Right ventricle myocardium superior (tissue), 1 donor: Measurements from ENCODE around the gene RAB5IF. TPM values are rescaled to one million over a fixed set of nuclear protein-coding genes. Genes with fewer than 3 reads are reported as not detected.

Experiments used
- ATAC-seq: fragments of 200-7000 bp; cut with Tn5 transposase; one replicate; pipeline ENCODE4 v1.9.1; 2020; ENCODE audit warnings: mild to moderate bottlenecking; ENCODE audit not compliant: poor library complexity
- DNase-seq: peaks from one replicate; pipeline ENCODE4 v3.0.0-alpha.2; 2020
- intact Hi-C: fragments of 100-400 bp; cut with DNase I; formaldehyde crosslinking; loops from one replicate; pipeline ENCODE4 v1.11.2; 2022
- total RNA-seq: library from RNA; stranded (reverse); fragmentation: NEBNext Ultra II Directional; extraction: Animal tissue kit (Norgen Biotek cat#: 25700); gene quantifications from one replicate; pipeline ENCODE4 v1.2.1, GENCODE V29; 2021
- donor health status: DM: no; HTN: yes; CAD: no; lungs with severe emphysema.

RAB5IF gene
- total RNA-seq, 1 donor from 2014 or later, result 55.9 TPM

GRCh38 chr20:36646678-36647077 is 41.1 kb downstream of the RAB5IF start:
- no peak for ATAC-seq
- intact Hi-C loops, result no loop called here
- DNase-seq, result no peak

- ATAC-seq (no peak), DNase-seq (no peak)
- intact Hi-C loops, result no loop called here
These were observed 41.9 kb downstream of the RAB5IF start for GRCh38 chr20:36647196-36648121.

- DNase-seq (no peak), ATAC-seq (no peak)
- intact Hi-C loops, result no loop called here
These were observed 47.9 kb downstream of the RAB5IF start for GRCh38 chr20:36653456-36653855.

- ATAC-seq, result no peak
- no peak for DNase-seq
- intact Hi-C loops, result no loop called here
These were observed 48.9 kb downstream of the RAB5IF start for GRCh38 chr20:36654506-36654905.

- ATAC-seq (no peak), DNase-seq (no peak)
- intact Hi-C loops, result no loop called here
These were observed 49.4 kb downstream of the RAB5IF start for GRCh38 chr20:36655004-36655403.

- DNase-seq (no peak), ATAC-seq (no peak)
- intact Hi-C loops, result no loop called here
These were observed 51.2 kb downstream of the RAB5IF start for GRCh38 chr20:36656733-36657132.

GRCh38 chr20:36658300-36658699 is 52.7 kb downstream of the RAB5IF start:
- intact Hi-C loops, result no loop called here
- DNase-seq (no peak), ATAC-seq (no peak)

Other genes starting within 250 kb of the RAB5IF start
- gene MYL9, start 64.3 kb upstream of the RAB5IF start, total RNA-seq, result 1,602 TPM
- gene TGIF2, start 32.2 kb upstream of the RAB5IF start, total RNA-seq, result 4.7 TPM
- gene SLA2, start 40.4 kb downstream of the RAB5IF start, total RNA-seq, result 0.32 TPM
- 27.5 TPM for gene NDRG3, start 140.3 kb downstream of the RAB5IF start, total RNA-seq
- gene DSN1, start 168.0 kb downstream of the RAB5IF start, total RNA-seq, result 3.5 TPM